ENCODE data around the gene TRPM4.

DNA sequence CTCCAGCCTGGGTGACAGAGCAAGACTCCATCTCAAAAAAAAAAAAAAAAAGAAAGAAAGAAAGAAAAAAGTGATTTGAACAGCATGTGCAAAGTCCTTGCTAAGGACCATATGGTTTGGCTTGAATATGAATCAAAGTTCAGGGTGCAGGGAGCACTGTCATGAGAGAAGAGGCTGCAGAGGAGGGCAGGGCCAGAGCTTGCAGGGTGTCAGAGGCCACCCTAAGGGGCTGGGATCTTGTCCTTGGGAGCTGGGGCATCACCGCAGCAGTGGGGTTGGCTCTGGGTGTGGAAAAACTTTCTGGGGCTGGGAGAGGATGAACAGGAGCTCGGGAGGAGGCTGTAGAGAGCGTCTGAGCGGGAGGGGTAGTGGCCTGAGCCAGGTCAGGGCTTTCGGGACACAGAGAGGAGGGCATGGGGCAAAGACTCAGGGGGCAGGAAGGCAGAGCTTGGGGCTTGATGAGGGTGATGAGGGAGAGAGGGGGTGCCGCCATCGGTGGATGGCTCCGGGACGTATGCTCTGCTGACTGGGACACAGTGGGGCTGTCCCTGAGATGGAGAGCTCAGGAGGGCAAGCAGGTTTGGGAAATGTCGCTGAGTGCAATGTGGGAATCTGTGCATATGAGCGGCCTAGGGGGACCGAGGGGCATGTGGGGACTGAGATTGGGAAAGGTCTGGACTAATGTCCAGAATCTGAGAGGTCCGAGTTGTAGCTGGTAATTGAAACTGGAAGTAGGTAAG lies 3.0 kb downstream of the TRPM4 start:
- TF ChIP-seq POLR2A (IDR thresholded peaks at IDR 0.05) (no peak), POLR2AphosphoS5 (IDR thresholded peaks at IDR 0.05) (no peak), EP300 (IDR thresholded peaks at IDR 0.05) (no peak)
- TF ChIP-seq, protein P1, sequence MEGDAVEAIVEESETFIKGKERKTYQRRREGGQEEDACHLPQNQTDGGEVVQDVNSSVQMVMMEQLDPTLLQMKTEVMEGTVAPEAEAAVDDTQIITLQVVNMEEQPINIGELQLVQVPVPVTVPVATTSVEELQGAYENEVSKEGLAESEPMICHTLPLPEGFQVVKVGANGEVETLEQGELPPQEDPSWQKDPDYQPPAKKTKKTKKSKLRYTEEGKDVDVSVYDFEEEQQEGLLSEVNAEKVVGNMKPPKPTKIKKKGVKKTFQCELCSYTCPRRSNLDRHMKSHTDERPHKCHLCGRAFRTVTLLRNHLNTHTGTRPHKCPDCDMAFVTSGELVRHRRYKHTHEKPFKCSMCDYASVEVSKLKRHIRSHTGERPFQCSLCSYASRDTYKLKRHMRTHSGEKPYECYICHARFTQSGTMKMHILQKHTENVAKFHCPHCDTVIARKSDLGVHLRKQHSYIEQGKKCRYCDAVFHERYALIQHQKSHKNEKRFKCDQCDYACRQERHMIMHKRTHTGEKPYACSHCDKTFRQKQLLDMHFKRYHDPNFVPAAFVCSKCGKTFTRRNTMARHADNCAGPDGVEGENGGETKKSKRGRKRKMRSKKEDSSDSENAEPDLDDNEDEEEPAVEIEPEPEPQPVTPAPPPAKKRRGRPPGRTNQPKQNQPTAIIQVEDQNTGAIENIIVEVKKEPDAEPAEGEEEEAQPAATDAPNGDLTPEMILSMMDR (IDR thresholded peaks at IDR 0.05), result no peak

All from suprapubic skin (tissue), 4 donors.